Colon (tissue), 2 donors: ENCODE results near the gene ZDHHC17.

Experiments used
- FAIRE-seq: peaks from 2 replicates; lab custom pipeline; 2012; peaks lifted over from hg19 to GRCh38; lab: Jason Lieb, UNC
- donor health status: control.
- donor health status: control.

Gene ZDHHC17

GRCh38 chr12:76820888-76821482 lies 57.1 kb downstream of the ZDHHC17 start:
- FAIRE-seq: no peak

GRCh38 chr12:76830436-76830835 lies 66.5 kb downstream of the ZDHHC17 start:
- FAIRE-seq: no peak

DNA sequence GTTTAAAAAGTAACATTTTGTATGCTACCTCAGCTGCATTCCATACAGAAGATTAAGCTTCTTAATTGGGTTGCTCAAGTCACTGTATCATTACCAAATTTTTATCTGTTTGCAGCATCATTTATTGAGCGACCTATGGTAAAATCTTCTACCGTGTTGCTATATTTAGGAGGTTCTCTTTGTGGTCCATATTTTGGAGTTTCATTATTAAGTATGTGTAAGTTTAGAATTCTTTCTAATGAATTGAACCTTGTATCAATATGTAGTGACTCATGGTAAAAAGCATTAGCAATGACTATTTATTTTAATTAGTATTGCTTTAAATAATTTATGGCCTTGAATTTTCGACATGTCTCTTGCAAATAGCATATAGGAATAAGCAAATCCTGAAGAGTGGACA lies 72.7 kb downstream of the ZDHHC17 start:
- no peak for FAIRE-seq

GRCh38 chr12:76847260-76847659 lies 83.3 kb downstream of the ZDHHC17 start:
- FAIRE-seq: no peak

- FAIRE-seq: no peak
These were observed 84.2 kb downstream of the ZDHHC17 start for GRCh38 chr12:76848132-76848531.

DNA sequence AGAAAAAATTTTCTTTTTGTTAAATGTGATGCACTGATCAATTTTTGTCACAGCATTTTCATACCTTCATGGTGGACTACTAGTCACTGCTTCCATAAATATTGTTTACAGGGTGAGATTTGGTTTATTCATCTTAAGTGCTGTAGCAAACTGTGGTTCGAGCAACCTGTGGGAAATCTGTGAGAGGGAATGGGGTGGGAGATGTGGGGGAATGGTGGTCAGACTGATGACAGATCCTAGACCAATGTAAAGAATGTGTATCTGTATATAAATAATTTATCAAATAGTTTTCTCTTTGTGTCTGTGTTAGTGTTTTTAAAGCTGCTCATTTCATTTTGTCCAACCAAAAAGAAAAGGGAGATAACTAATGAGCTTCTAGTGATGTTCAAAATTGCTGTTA lies 88.2 kb downstream of the ZDHHC17 start:
- no peak for FAIRE-seq

- no peak for FAIRE-seq
These were observed 91.4 kb downstream of the ZDHHC17 start for GRCh38 chr12:76855271-76855670.

GRCh38 chr12:76856018-76856644 lies 92.2 kb downstream of the ZDHHC17 start:
- FAIRE-seq: no peak

GRCh38 chr12:76859611-76860010 lies 95.7 kb downstream of the ZDHHC17 start:
- FAIRE-seq: no peak

GRCh38 chr12:76860256-76860655 lies 96.3 kb downstream of the ZDHHC17 start:
- no peak for FAIRE-seq

DNA sequence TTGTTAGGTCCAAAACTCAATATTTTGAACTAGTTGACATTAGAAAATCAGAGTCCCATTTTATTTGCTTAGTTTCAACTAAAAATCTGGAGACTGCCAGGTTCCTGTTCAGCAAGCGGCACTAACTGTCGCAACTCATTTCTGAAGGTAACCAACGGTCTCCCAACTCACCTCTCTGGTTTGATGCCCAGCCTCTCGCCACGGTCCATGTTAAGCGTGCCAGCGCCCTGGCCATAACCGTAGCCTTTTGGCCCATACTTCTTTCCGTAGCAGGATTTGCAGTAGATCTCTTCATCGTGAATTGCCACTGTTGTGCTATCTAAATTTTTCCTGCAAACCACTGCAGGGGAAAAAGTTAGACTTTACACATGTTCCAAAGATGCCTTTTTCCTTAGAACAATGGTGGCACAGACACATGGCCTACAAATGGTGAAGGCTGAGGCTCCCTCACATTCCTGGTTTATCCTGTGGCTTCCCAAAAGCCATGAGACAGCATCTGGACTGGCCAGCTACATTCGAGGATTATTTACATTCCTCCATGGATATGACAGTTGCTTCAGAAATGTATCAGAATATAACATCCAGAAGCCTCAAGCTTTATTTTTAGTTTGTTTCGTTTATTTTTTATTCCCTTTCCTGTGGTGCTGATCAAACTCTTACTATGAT lies 99.2 kb downstream of the ZDHHC17 start:
- no peak for FAIRE-seq

- FAIRE-seq: no peak
These were observed 99.9 kb downstream of the ZDHHC17 start for GRCh38 chr12:76863837-76864236.

DNA sequence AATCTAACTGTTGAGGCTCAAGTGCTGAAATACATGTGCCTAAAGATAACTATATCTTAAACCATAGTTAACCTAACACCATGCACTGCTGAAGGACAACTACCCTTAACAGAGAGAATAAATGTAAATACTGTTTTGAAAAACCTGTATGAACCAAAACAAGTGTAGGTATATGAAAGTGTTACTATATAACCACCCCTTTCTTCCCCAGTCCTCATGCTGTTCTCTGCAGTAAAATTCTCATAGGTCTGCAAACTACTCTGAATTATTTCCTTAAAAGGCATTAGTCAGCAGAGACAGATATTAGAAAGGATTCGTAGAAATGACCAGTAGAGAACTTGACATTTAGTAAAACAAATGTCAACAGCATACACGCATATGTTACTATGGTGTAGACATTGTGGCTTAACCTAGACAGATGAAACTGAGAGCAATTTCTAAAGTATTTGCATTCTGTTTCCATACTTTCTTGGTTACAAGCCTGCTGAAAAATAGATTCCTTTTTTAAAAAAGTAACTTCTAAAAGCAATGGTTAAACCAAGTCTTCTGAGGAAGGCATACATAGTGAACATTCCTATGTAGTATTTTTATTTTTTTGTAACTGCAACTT lies 101.0 kb downstream of the ZDHHC17 start:
- FAIRE-seq: no peak

DNA sequence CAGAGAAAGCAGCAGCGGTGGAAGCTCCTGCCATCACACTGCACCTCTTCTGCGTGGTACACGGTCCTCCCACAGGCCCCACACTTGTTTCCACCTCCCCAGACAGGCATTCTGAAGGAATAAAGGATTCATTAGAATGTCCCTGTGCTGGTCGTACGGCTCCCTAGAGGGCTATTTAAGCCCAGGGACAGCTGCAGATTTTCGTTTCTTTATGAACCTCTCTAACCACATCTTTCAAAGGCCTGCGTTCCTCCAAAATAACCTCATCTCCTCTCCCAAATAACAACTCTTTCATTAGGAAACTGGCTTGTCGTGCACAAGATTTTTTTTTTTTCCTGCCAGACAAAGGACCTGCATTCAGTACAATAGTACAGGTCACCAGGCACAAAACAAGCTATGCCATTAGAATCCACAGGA lies 102.2 kb downstream of the ZDHHC17 start:
- FAIRE-seq: no peak

GRCh38 chr12:76866726-76867125 lies 102.8 kb downstream of the ZDHHC17 start:
- no peak for FAIRE-seq

GRCh38 chr12:76871082-76871481 lies 107.2 kb downstream of the ZDHHC17 start:
- no peak for FAIRE-seq

GRCh38 chr12:76871742-76872141 lies 107.8 kb downstream of the ZDHHC17 start:
- no peak for FAIRE-seq

GRCh38 chr12:76872415-76872814 lies 108.5 kb downstream of the ZDHHC17 start:
- no peak for FAIRE-seq

DNA sequence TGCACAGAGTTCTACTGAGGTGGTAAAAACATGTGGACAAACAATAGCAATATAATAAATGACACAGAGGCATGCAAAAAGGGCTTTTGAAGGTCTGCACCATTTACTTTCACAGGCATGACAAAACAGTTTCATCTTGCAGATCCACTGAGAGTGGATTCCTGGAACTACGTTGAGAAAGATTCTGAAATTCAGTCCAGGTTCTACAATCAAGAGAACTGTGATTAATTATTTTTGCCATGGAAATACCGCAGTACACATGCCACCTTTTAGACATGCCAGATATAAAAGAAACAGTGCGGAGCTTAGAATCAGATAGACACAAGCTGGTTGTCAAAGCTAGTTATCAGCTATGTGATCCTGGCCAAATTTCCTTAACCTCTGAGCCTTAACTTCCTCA lies 110.1 kb downstream of the ZDHHC17 start:
- no peak for FAIRE-seq

- FAIRE-seq: no peak
These were observed 110.7 kb downstream of the ZDHHC17 start for GRCh38 chr12:76874491-76875190.

GRCh38 chr12:76876696-76877229 lies 112.8 kb downstream of the ZDHHC17 start:
- no peak for FAIRE-seq
